HEK293 (cell line): ENCODE data around the gene PCTP.

Experiments
- CTCF ChIA-PET: fragments of 350-600 bp; formaldehyde crosslinking; extraction: SDS; loops from one replicate; lab custom pipeline; 2021; ENCODE audit warnings: antibody characterized with exemption; lab: Yijun Ruan, JAX
- POLR2A ChIA-PET: fragments of 300-600 bp; formaldehyde crosslinking; extraction: SDS; loops from one replicate; lab custom pipeline; 2020; ENCODE audit warnings: antibody characterized with exemption, inconsistent platforms; lab: Yijun Ruan, JAX
- H3K27ac ChIP-seq: fragments of 200-500 bp; sonication (Bioruptor generic); 2 replicates; pipeline ENCODE4 v1.5.1; 2014; ENCODE audit warnings: low read depth, low read length, control low read depth, inconsistent platforms; ENCODE audit errors: extremely low read depth
- H3K36me3 ChIP-seq, 2 experiments: fragments of 200-500 bp in 1 of 2; sonication (Bioruptor generic) in 1 of 2; 1 replicate in 1 of 2; 2 replicates in 1 of 2; pipeline ENCODE4 v1.5.1; 2014 to 2017; ENCODE audit warnings: inconsistent platforms in 2 of 2, low read length in 2 of 2; ENCODE audit not compliant: control insufficient read depth in 2 of 2, insufficient read depth in 1 of 2
- H3K4me1 ChIP-seq: fragments of 200-500 bp; sonication (Bioruptor generic); 2 replicates; pipeline ENCODE4 v1.5.1; 2014; ENCODE audit warnings: mild to moderate bottlenecking, low read length, inconsistent platforms; ENCODE audit not compliant: control insufficient read depth, insufficient read depth
- H3K4me3 ChIP-seq: 2 replicates; pipeline ENCODE4 v1.5.1; 2011; ENCODE audit warnings: low read depth, mild to moderate bottlenecking, control low read depth, low read length, moderate library complexity
- H3K9me3 ChIP-seq: fragments of 200-500 bp; sonication (Bioruptor generic); 2 replicates; pipeline ENCODE4 v1.5.1; 2014; ENCODE audit warnings: low read depth, low read length, inconsistent platforms; ENCODE audit not compliant: control insufficient read depth, insufficient read depth
- GFI1B ChIP-seq: fragments of 450-650 bp; formaldehyde crosslinking; IDR thresholded peaks from 2 replicates; pipeline ENCODE4 v1.5.1; 2016; ENCODE audit warnings: missing biosample characterization, missing genetic modification characterization
- KLF1 ChIP-seq: fragments of 450-650 bp; formaldehyde crosslinking; IDR thresholded peaks from 2 replicates; pipeline ENCODE4 v1.5.1; 2016; ENCODE audit warnings: missing biosample characterization, missing genetic modification characterization
- MEIS1 ChIP-seq: sonication (generic); formaldehyde crosslinking; IDR thresholded peaks from 2 replicates; pipeline ENCODE4 v1.8.1; 2022; ENCODE audit warnings: missing genetic modification reagents, mild to moderate bottlenecking, borderline replicate concordance
- PBX3 ChIP-seq: sonication (generic); formaldehyde crosslinking; IDR thresholded peaks from 2 replicates; pipeline ENCODE4 v1.8.1; 2022; ENCODE audit warnings: mild to moderate bottlenecking, moderate library complexity, missing genetic modification reagents
- SP3 ChIP-seq: fragments of 450-650 bp; formaldehyde crosslinking; IDR thresholded peaks from 2 replicates; pipeline ENCODE4 v1.5.1; 2016; ENCODE audit warnings: missing biosample characterization, missing genetic modification characterization
- TCF7L2 ChIP-seq: IDR thresholded peaks from 2 replicates; pipeline ENCODE4 v1.6.1; 2011; ENCODE audit warnings: low read depth, mild to moderate bottlenecking, inconsistent platforms, low read length, moderate library complexity, borderline replicate concordance
- ZBTB11 ChIP-seq: fragments of 450-650 bp; formaldehyde crosslinking; conservative IDR thresholded peaks from 2 replicates; pipeline ENCODE4 v1.5.1; 2016; ENCODE audit warnings: low read depth, missing biosample characterization, missing genetic modification characterization
- ZBTB17 ChIP-seq: fragments of 450-650 bp; formaldehyde crosslinking; IDR thresholded peaks from 2 replicates; pipeline ENCODE4 v1.5.1; 2016; ENCODE audit warnings: missing biosample characterization, missing genetic modification characterization
- ZNF112 ChIP-seq: fragments of 450-650 bp; formaldehyde crosslinking; IDR thresholded peaks from 2 replicates; pipeline ENCODE4 v1.5.0; 2017; ENCODE audit warnings: missing biosample characterization, missing genetic modification characterization
- ZNF133 ChIP-seq: fragments of 450-650 bp; formaldehyde crosslinking; IDR thresholded peaks from 2 replicates; pipeline ENCODE4 v1.5.1; 2016; ENCODE audit warnings: missing biosample characterization, missing genetic modification characterization
- ZNF157 ChIP-seq: fragments of 450-650 bp; formaldehyde crosslinking; IDR thresholded peaks from 2 replicates; pipeline ENCODE4 v1.5.1; 2016; ENCODE audit warnings: missing biosample characterization, missing genetic modification characterization
- ZNF248 ChIP-seq: fragments of 450-650 bp; formaldehyde crosslinking; IDR thresholded peaks from 2 replicates; pipeline ENCODE4 v1.5.1; 2017; ENCODE audit warnings: missing biosample characterization, missing genetic modification characterization
- ZNF350 ChIP-seq: fragments of 450-650 bp; formaldehyde crosslinking; IDR thresholded peaks from 2 replicates; pipeline ENCODE4 v1.5.0; 2017; ENCODE audit warnings: missing biosample characterization, mild to moderate bottlenecking, missing genetic modification characterization
- ZNF426 ChIP-seq: fragments of 450-650 bp; formaldehyde crosslinking; IDR thresholded peaks from 2 replicates; pipeline ENCODE4 v1.5.1; 2017; ENCODE audit warnings: missing biosample characterization, missing genetic modification characterization, mild to moderate bottlenecking, inconsistent platforms, moderate library complexity
- ZNF558 ChIP-seq: fragments of 450-650 bp; formaldehyde crosslinking; IDR thresholded peaks from 2 replicates; pipeline ENCODE4 v1.5.1; 2016; ENCODE audit warnings: missing biosample characterization, missing genetic modification characterization
- ZNF580 ChIP-seq: fragments of 450-650 bp; formaldehyde crosslinking; IDR thresholded peaks from 2 replicates; pipeline ENCODE4 v1.5.1; 2016; ENCODE audit warnings: missing biosample characterization, missing genetic modification characterization
- ZNF610 ChIP-seq: fragments of 450-650 bp; formaldehyde crosslinking; IDR thresholded peaks from 2 replicates; pipeline ENCODE4 v1.5.1; 2016; ENCODE audit warnings: missing biosample characterization, missing genetic modification characterization, borderline replicate concordance
- ZNF623 ChIP-seq: fragments of 450-650 bp; formaldehyde crosslinking; IDR thresholded peaks from 2 replicates; pipeline ENCODE4 v1.5.1; 2016; ENCODE audit warnings: missing biosample characterization, missing genetic modification characterization
- ZNF629 ChIP-seq: fragments of 450-650 bp; formaldehyde crosslinking; IDR thresholded peaks from 2 replicates; pipeline ENCODE4 v1.5.1; 2017; ENCODE audit warnings: missing biosample characterization, missing genetic modification characterization
- ZNF791 ChIP-seq: fragments of 450-650 bp; formaldehyde crosslinking; IDR thresholded peaks from 2 replicates; pipeline ENCODE4 v1.5.1; 2016; ENCODE audit warnings: missing biosample characterization, missing genetic modification characterization

The PCTP gene

GRCh38 chr17:55708175-55708974 lies 42.5 kb upstream of the PCTP start:
- H3K27ac ChIP-seq, result no peak overlapping the region
- H3K9me3 ChIP-seq, result no peaks in the 10 kb centered on the region
- CTCF ChIA-PET, result interaction anchor here (0.6 to 3.5 kb wide), 4 partner anchors 10 to 78 kb away, joined by 3 to 27 read pairs (median 4); no protein-coding TSS in a partner anchor
- TF ChIP-seq ZNF157 (tag by site-specific recombination), result no peak
- TF ChIP-seq, all 188 proteins: peak for 0
- peaks cover 12% of the 10 kb centered on the region for H3K4me1 ChIP-seq
- H3K4me3 ChIP-seq, result no peak overlapping the region
- no peaks in the 10 kb centered on the region for H3K36me3 ChIP-seq
- POLR2A ChIA-PET, result interaction anchor here (1.1 kb wide), 1 partner anchor 43 kb away, joined by 3 read pairs; the partner anchor contains the start of gene PCTP

GRCh38 chr17:55709440-55709839 lies 41.4 kb upstream of the PCTP start:
- POLR2A ChIA-PET, result interaction anchor here (0.8 kb wide), 1 partner anchor 42 kb away, joined by 3 read pairs; the partner anchor contains the start of gene PCTP
- Histone ChIP-seq H3K9me3 (no peaks in the 10 kb centered on the region), H3K4me3 (no peak overlapping the region), H3K27ac (no peak overlapping the region), H3K36me3 (no peaks in the 10 kb centered on the region), H3K4me1 (peaks cover 12% of the 10 kb centered on the region)
- TF ChIP-seq ZNF350 (tag by site-specific recombination) (no peak), ZNF558 (tag by site-specific recombination) (no peak), ZNF112 (tag by site-specific recombination) (no peak), ZNF580 (tag by site-specific recombination) (no peak), ZNF133 (tag by site-specific recombination) (no peak), ZNF610 (tag by site-specific recombination) (no peak)
- CTCF ChIA-PET, result interaction anchor here (1.6 to 3.5 kb wide), 2 partner anchors 9 to 183 kb away, joined by 5 to 27 read pairs; no protein-coding TSS in a partner anchor

DNA sequence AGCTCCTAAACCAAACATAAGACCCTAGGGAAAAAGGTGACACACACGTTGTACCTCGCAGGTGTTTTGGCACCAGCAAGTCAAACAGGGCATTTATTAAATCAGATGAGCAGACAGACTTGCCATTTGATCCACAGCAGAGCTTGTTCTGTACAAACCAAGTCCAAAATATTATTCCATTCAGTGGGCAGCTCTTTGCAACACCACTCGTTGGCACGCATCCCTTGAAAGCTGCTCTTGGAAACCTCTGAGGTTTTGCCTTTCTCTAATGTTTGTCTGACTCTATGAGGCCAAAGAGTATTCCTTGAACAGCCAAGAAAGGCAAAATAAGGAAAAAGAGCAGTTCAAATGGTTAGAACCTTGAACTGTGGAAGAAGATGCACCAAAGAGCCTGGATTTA lies 40.9 kb upstream of the PCTP start:
- CTCF ChIA-PET, result interaction anchor here (1.6 to 3.5 kb wide), 2 partner anchors 9 to 183 kb away, joined by 5 to 27 read pairs; no protein-coding TSS in a partner anchor
- TF ChIP-seq ZNF623 (tag by site-specific recombination) (no peak), KLF1 (tag by site-specific recombination) (no peak), TCF7L2 (no peak), ZNF350 (tag by site-specific recombination) (no peak), ZNF426 (no peak), ZNF248 (tag by site-specific recombination) (no peak), ZBTB17 (tag by site-specific recombination) (no peak), MEIS1 (CRISPR knock-in tag) (no peak), ZNF791 (no peak), ZNF629 (tag by site-specific recombination) (no peak), PBX3 (CRISPR knock-in tag) (no peak), SP3 (no peak), GFI1B (no peak), ZBTB11 (tag by site-specific recombination) (no peak)
- TF ChIP-seq, all 188 proteins: peak for 0
- POLR2A ChIA-PET, result interaction anchor here (0.8 kb wide), 1 partner anchor 41 kb away, joined by 3 read pairs; the partner anchor contains the start of gene PCTP

More for the DNA sequence above, 40.9 kb upstream of the PCTP start:
- Histone ChIP-seq H3K4me3 (no peak overlapping the region), H3K27ac (no peak overlapping the region), H3K36me3 (no peaks in the 10 kb centered on the region), H3K9me3 (no peaks in the 10 kb centered on the region), H3K4me1 (peaks cover 12% of the 10 kb centered on the region)
